ENCODE data around the gene CSNK1G3. TPM values are rescaled to one million over a fixed set of nuclear protein-coding genes. Genes with fewer than 3 reads are reported as not detected.

The CSNK1G3 gene
- total RNA-seq, 1 experiment from 2014 or later, result 51.1 TPM

DNA sequence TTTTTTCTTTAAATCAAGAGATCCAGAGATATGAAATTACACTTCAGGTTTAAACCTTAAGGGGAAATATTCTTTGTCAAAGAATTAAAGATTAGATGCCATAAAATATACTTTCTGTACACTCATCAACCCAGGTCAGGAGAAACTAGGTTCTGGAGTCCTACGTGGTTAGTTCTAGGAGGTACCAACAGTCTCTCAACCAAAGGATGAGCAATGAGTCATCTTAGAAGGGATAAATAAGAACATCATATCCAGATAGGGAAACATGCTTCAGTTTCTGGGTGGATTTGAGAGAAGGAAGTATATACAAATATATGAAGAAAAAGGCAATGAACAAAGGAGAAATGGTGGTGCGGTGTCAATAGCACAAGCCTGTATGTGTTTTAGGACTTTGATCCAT is 98.2 kb downstream of the CSNK1G3 start (continued):
- TF ChIP-seq, protein P1, sequence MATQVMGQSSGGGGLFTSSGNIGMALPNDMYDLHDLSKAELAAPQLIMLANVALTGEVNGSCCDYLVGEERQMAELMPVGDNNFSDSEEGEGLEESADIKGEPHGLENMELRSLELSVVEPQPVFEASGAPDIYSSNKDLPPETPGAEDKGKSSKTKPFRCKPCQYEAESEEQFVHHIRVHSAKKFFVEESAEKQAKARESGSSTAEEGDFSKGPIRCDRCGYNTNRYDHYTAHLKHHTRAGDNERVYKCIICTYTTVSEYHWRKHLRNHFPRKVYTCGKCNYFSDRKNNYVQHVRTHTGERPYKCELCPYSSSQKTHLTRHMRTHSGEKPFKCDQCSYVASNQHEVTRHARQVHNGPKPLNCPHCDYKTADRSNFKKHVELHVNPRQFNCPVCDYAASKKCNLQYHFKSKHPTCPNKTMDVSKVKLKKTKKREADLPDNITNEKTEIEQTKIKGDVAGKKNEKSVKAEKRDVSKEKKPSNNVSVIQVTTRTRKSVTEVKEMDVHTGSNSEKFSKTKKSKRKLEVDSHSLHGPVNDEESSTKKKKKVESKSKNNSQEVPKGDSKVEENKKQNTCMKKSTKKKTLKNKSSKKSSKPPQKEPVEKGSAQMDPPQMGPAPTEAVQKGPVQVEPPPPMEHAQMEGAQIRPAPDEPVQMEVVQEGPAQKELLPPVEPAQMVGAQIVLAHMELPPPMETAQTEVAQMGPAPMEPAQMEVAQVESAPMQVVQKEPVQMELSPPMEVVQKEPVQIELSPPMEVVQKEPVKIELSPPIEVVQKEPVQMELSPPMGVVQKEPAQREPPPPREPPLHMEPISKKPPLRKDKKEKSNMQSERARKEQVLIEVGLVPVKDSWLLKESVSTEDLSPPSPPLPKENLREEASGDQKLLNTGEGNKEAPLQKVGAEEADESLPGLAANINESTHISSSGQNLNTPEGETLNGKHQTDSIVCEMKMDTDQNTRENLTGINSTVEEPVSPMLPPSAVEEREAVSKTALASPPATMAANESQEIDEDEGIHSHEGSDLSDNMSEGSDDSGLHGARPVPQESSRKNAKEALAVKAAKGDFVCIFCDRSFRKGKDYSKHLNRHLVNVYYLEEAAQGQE (IDR thresholded peaks at IDR 0.05; ENCODE audit: low read depth), result no peak
- TF ChIP-seq EZH2 (IDR thresholded peaks at IDR 0.05), result no peak
- TF ChIP-seq SRF (IDR thresholded peaks at IDR 0.05; ENCODE audit: low read depth), result no peak
- no peak for TF ChIP-seq ELF1 (IDR thresholded peaks at IDR 0.05; ENCODE audit: borderline replicate concordance, low read depth)
- TF ChIP-seq, protein P2, sequence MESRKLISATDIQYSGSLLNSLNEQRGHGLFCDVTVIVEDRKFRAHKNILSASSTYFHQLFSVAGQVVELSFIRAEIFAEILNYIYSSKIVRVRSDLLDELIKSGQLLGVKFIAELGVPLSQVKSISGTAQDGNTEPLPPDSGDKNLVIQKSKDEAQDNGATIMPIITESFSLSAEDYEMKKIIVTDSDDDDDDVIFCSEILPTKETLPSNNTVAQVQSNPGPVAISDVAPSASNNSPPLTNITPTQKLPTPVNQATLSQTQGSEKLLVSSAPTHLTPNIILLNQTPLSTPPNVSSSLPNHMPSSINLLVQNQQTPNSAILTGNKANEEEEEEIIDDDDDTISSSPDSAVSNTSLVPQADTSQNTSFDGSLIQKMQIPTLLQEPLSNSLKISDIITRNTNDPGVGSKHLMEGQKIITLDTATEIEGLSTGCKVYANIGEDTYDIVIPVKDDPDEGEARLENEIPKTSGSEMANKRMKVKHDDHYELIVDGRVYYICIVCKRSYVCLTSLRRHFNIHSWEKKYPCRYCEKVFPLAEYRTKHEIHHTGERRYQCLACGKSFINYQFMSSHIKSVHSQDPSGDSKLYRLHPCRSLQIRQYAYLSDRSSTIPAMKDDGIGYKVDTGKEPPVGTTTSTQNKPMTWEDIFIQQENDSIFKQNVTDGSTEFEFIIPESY (IDR thresholded peaks at IDR 0.05; ENCODE audit: extremely low read depth, insufficient replicate concordance, low read length), result no peak

DNA sequence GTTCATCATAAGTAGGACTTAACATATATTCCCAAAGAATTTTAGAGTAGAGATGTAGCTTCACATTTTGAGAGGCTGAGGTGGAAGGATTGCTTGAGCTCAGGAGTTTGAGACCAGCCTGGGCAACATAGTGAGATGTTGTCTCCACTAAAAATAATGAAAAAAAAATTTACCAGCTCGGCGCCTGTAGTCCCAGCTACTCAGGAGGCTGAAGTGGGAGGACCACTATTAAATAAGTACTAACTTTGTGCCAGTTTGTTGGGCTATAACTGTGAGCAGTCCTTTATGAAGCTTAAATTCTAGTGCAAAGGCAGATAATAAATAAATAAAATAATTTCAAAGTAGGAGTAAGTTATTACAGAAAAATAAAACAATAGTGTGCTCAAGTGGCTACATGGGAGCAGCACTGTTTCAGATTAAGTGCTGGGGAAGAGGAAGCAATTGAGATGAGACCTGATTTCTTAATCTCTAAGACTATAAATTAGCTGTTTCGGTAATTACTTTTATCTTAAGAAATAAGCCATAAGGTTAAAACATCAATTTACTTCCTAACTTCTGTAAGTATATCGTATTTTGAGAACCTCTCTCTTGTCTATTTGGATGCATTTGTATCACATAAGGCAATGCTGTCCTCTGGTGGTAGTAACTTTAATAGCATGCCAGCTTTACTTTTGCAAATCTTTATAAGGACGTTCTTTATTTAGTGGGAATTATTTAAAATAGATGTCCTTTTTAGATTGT is 98.9 kb downstream of the CSNK1G3 start:
- Histone ChIP-seq H3K4me1 (ENCODE audit: control insufficient read depth in 1 of 2, insufficient read depth in 2 of 2, low read length in 2 of 2) (no peaks in the 10 kb centered on the region), H3K9me3 (ENCODE audit: control insufficient read depth in 1 of 2, insufficient read depth in 1 of 2, low read depth in 1 of 2, low read length in 2 of 2) (no peaks in the 10 kb centered on the region), H3K4me3 (replicated peaks in 1 of 2; ENCODE audit: low read depth in 1 of 2, low read length in 2 of 2) (no peak overlapping the region), H3K9ac (ENCODE audit: low read length) (no peak overlapping the region), H3K4me2 (ENCODE audit: low read length) (no peak overlapping the region), H3K27me3 (ENCODE audit: insufficient read depth, low read length) (no peaks in the 10 kb centered on the region), H2AFZ (ENCODE audit: low read depth, low read length, poor library complexity, severe bottlenecking) (no peak overlapping the region), H3K27ac (ENCODE audit: low read depth, low read length) (no peak overlapping the region), H3K79me2 (ENCODE audit: insufficient read depth, low read length) (no peaks in the 10 kb centered on the region), H4K20me1 (ENCODE audit: insufficient read depth) (no peaks in the 10 kb centered on the region), H3K9me2 (ENCODE audit: insufficient read depth) (no peaks in the 10 kb centered on the region), H3K36me3 (ENCODE audit: control insufficient read depth in 1 of 2, insufficient read depth in 2 of 2, low read length in 2 of 2) (peaks cover 0 to 2% of the 10 kb centered on the region in 2 experiments; a peak in 1 of 4 replicates)
- intact Hi-C loops (cut with micrococcal nuclease), result loop anchor here (1.0 to 10.0 kb wide), 6 partner anchors 188 to 1109 kb away; partner anchors contain the start of gene CEP120
- peak; percentile 54 for DNase-seq (ENCODE audit: low read depth, low spot score)
- peak; percentile 75 for ATAC-seq
- ChIA-PET POLR2A (interaction anchor here (1.0 kb wide), 1 partner anchor 1095 kb away, joined by 3 read pairs; no protein-coding TSS in a partner anchor), RAD21 (ENCODE audit: low non-redundant PET in 1 of 2, low total read pairs in 2 of 2, uncharacterized antibody in 2 of 2, unreplicated experiment in 2 of 2) (interaction anchor here in 1 of 2 experiments (1.2 to 1.4 kb wide), 2 partner anchors 187 to 1094 kb away, joined by 3 to 6 read pairs; partner anchors contain the start of gene CEP120), CTCF (interaction anchor here (1.0 to 2.1 kb wide), 4 partner anchors 22 to 1095 kb away, joined by 4 to 24 read pairs (median 7); partner anchors contain the start of gene CEP120)
- no TSS peak for BruUV-seq (replicated peaks)
- TF ChIP-seq JUND (IDR thresholded peaks at IDR 0.05), result no peak
- no peak for TF ChIP-seq ZNF274 (IDR thresholded peaks at IDR 0.05; ENCODE audit: low read depth, low read length)
- TF ChIP-seq, protein P3, sequence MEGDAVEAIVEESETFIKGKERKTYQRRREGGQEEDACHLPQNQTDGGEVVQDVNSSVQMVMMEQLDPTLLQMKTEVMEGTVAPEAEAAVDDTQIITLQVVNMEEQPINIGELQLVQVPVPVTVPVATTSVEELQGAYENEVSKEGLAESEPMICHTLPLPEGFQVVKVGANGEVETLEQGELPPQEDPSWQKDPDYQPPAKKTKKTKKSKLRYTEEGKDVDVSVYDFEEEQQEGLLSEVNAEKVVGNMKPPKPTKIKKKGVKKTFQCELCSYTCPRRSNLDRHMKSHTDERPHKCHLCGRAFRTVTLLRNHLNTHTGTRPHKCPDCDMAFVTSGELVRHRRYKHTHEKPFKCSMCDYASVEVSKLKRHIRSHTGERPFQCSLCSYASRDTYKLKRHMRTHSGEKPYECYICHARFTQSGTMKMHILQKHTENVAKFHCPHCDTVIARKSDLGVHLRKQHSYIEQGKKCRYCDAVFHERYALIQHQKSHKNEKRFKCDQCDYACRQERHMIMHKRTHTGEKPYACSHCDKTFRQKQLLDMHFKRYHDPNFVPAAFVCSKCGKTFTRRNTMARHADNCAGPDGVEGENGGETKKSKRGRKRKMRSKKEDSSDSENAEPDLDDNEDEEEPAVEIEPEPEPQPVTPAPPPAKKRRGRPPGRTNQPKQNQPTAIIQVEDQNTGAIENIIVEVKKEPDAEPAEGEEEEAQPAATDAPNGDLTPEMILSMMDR (IDR thresholded peaks at IDR 0.05 in 2 of 3, conservative IDR thresholded peaks at IDR 0.05 in 1 of 3; ENCODE audit: borderline replicate concordance in 1 of 3, insufficient read depth in 1 of 3, low read depth in 2 of 3, low read length in 2 of 3), result peak; percentile 66 to 99 (median 84); a peak in 5 of 6 replicates
- no peak for TF ChIP-seq POLR2A (IDR thresholded peaks at IDR 0.05; ENCODE audit: borderline replicate concordance, extremely low read depth, insufficient read depth, insufficient read length)
- TF ChIP-seq, protein P2 (IDR thresholded peaks at IDR 0.05; ENCODE audit: extremely low read depth, insufficient replicate concordance, low read length), result no peak
- peak; percentile 86 for TF ChIP-seq RAD21 (IDR thresholded peaks at IDR 0.05; ENCODE audit: low read depth)

Data from HCT116 (cell line).